ENCODE results near the gene BRINP3.

Gene BRINP3

DNA sequence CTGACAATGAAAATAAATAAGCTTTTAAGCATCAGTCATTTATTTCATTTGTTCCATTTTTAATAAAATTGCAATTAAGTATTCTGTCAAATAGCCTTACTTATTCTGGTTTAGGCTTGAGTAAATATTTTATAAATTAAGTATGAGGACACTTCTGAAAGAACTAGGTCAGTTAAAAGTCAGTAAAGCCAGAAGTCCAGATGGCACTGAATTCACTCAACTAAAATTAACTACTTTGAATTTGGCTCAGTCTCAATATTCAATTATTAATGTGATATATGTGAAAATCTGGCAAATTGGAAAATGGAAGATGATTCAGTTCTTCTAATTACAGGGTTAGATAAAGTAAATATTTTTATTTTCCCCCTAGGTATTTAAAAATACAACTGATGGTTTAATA, 174.2 kb downstream of the BRINP3 start:
- DNase-seq: no peak

DNA sequence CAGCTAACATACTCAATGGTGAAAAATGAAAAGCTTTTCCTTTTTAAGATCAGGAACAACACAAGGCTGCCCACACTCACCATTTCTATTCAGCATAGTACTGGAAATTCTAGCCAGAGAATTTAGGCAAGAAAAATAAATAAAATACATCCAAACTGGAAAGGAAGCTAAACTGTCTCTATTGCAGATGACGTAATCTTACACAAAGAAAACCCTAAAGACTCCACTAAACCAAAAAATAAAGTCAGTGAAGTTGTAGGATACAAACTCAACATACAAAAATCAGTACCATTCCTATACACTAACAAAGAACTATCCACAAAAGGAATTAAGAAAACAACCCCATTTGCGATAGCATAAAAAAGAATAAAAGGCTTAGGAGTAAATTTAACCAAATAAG, 181.2 kb downstream of the BRINP3 start:
- no peak for DNase-seq

DNA sequence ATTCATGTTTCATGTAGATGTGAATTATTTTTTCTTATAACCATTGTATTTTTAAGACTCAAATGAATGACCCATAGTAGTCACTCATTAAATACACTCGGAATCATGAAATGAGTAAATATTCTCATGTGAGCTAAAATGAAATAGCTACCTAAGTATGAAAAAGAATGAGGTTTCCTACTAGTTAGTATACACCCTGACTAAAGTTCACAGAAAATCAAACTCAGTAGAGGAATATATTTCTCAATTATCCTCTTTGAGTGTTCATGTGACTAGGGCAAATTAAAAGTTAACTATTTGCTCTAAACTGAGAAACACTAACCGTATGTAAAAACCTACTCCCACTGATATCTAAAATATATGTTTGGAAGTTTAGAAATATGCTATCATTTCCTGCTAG, 187.8 kb downstream of the BRINP3 start:
- no peak for DNase-seq

DNA sequence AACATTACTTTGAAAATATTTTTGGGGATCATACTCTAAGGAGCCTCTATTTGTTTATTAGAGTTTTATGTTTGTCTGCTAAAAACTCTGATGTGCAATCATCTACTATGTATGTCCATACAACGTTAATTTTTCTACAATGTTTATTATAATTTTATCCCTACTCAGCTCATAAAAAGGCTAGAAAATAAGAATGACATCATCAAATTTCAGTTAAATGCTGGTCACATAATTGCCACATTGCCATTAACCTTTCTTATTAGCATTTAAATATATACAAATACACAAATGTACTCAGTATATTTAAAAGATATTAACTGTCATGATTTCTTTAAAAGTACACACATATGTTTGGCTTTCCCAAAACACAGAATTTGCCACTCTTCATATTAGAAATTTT, 191.6 kb downstream of the BRINP3 start:
- no peak for DNase-seq

DNA sequence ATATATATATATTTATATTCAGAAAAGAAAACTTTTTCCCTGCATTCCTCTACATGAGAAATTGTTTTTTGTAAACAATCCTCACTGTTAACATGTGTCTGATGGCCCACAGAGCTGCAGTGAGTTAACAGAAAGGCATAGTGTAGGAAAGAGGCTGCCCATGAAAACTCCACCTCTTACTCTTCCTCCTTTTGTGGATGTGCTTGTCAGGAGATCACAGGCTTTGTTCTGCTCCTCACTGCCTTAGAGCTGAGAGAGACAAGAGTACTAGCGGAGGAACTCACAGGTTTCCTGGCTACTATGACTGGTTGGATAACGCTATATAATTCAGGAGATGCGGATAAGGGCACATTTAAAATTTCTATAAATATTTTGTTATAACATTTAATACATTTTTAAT, 200.6 kb downstream of the BRINP3 start:
- no peak for DNase-seq

DNA sequence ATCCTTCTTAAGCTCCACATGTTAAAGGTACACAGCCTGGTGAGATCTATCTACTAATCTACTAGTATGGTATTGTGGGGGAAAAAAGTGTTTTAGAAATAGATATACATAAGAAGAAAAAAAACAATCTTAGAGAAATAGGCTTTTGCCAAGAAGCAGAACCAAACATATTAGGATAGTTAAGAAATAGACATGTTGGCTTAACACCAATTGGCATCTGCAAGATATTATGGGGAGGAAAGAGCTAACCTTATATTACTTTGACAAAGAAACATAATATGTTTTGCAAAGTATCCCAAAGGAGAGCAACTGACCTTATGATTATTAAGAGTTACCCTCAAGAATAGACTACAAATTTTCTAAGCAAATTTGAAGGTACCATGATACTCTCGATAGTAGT, 202.9 kb downstream of the BRINP3 start:
- no peak for DNase-seq

DNA sequence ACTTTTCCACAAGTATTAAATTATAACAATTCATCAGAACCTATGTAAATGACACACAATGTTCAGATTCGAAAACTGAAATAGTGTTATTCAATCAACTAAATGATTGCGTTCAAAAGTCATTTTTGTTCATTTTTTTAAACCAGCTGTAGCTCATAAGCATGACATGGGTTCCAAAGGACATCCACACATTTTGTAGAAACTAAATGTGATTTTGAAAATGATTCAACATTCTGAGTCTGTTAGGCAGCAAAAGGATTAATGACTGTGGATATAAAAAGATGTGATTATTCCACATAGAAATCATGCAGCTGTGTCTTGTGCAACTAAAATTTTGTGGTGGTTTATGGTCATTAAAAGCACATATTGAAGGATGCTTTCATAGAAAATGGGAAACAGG, 204.5 kb downstream of the BRINP3 start:
- DNase-seq: no peak

DNA sequence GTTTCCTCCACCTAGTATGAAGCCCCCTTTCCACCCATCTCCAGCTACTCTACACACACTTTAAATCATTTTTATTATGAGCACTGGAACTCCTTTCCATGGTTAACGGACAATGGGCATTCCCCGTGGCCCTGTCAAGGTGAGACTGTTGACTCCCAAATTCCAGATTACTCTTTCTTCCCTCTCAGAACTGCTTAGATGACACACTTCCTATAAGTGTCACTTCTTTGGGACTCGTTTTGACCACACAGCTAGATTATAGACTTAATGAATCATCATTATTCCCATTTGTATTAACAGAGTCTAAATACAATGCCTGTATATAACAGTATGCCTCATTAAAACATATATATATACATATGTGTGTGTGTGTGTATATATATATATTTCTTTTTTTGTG, 215.1 kb downstream of the BRINP3 start:
- no peak for DNase-seq

DNA sequence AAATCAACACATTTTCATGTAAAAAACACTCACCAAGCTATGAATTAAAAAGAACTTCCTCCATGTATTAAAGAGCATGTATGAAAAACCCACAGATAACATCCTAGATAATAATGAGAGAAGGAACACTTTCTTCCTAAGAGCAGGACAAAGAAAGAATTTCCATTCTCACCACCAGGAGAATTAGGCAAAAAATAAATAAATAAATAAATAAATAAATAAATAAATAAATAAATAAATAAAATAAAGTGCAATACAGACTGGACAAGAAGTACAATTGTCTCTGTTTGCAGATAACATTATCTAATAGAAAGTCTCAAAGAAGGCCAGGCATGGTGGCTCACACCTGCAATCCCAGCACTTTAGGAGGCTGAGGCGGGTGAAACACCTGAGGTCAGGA, 218.2 kb downstream of the BRINP3 start:
- DNase-seq: no peak

DNA sequence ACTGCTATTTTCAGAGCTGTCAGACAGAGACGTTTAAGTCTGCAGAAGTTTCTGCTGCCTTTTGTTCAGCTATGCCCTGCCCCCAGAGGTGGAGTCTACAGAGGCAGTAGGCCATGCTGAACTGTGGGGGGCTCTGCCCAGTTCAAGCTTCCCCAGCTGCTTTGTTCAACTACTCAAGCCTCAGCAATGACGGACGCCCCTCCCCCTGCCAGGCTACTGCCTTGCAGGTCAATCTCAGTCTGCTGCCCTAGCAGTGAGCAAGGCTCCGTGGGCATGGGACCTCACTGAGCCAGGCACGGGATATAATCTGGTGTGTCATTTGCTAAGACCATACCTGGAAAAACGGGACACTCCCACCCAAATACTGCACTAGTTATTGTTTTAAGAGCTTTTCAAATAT, 219.7 kb downstream of the BRINP3 start:
- no peak for DNase-seq

DNA sequence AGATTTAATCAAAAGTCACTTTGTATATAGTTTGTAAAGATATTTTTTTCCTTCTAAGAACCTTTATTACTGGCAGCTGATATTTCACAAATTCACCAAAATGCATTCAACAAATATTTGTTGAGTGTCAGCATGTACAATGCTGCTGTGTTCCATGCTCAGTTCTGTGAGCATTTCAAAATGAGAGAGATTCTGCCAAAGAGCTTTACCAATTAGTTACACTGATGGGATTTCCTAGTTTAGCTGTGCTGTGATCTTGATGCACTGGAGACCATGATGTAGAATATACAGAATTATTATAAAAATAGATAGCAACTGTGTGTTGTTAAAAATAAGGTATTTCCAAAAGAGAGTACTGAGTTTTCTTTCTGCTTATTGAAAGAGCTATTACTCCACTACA, 225.6 kb downstream of the BRINP3 start:
- no peak for DNase-seq

DNA sequence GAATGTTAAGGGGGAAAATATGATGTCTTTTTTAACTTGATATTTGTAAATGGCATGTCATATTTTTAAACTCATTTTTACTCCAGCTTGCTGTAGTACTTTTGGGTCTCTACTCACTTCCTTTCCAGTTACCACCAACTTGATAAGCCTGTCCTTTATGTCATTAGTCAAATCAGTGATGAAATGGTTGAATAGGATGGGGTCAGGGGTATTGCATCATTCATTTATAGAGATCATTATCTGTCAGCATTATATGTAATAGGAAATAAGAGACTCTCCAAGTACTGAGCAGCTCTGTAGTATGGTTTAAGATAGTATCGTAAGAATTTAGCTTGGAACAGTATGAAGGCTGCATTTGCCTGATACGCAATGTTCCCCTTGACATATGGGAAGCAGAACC, 227.3 kb downstream of the BRINP3 start:
- no peak for DNase-seq

DNA sequence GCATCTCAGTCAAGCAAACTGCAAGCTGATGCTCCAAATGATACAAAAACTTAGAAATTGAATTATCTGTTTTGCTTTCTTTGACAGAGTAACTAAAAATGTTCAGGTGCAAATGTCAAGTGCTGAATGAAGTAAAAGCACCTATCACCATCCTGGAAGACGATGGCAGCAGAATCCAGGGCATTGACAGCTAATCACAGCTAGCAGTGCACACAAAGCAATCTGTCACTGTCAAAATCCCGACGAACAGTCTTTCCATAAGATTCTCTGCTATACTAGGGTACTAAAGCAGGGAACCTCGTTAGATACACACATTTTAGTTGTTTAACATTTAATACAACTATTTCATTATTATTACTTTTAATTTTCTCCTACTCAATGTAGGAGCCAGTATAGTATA, 233.3 kb downstream of the BRINP3 start:
- DNase-seq: no peak

DNA sequence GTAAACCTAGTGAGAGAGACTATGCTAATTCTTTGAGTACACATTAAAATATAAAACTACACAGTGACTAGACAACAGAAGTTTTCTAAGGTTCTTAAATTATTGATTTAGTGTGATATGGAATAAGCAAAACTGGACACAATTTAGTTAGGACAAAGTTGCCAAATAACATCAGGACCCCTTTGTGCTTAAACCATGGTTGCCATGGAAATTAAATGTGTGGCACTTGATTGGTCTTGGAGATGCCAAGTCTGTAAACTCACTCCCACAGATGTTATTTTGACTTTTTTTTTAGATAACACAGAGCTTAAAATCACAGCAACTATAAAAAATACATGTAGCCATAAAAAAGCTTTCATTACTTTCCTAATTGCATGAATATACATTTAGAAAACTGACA, 234.6 kb downstream of the BRINP3 start:
- DNase-seq: no peak

DNA sequence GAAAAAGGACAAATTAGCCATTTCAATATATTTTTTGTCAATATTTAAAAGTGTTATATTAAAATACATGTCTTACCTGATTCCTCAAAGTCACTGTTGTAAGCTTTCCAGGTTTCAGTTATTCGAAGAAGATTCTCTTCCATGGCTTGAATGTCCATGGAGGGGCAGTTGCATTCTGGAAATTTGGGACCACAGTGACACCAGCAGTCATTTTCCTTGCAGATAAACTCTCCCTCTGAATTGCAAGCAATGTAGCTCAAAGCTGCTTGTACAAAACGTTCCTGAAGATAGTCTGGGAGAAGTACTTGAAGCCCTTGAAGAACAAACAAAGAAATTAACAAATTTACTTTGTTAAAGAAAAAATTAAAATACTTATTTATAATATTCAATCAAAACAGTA, 251.7 kb downstream of the BRINP3 start:
- no peak for DNase-seq

DNA sequence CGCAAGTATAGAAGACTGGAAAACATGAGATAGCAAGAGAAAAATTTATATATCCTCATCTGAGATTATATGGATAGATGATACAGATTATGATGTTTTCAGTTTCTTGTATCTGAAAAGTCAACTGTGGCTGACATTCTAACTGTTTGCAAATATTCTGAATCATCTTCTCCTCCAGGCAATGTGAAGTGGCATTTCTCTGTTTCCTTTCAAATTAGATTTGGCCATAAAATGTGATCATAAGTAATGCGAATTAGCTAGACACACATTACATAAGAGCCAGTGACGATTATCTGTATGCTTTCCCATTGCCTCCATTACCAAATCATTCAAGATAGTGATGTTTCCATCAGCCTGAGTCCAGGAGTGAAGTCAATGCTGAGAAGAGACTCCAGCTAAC, 265.2 kb downstream of the BRINP3 start:
- DNase-seq: no peak

DNA sequence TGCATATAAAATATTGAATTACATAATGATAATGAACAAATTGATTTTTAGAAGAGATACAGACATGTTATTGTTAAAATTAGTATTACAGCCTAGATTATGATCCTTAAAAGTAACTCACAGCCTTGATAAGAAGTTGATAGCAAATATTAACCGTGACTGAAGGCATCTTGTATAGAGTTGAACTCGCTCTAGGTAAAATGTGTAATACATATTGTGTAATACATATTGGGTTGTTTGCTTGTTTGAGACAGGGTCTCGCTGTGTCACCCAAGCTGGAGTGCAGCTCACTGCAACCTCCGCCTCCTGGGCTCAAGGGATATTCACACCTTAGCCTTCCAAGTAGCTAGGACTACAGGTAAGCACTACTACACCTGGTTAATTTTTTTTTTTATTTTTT, 269.9 kb downstream of the BRINP3 start:
- DNase-seq: no peak

DNA sequence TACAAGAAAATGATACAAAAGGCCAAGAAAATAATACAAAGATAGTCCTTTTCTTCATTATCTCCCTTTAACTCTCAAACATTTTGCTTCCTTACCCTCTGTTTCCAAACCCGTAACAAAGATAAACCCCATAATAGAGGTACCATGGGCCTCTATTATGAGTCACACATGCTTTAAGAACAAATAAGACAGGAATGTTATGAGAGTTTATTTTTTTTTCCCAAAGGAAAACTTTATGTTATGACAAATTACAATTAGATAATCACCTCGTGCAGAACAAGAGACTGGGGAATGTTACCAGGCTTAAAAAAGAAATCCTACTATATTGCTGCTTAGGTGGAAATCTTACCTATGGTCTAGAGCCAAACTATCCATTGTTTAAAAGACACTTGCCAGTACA, 272.0 kb downstream of the BRINP3 start:
- no peak for DNase-seq

DNA sequence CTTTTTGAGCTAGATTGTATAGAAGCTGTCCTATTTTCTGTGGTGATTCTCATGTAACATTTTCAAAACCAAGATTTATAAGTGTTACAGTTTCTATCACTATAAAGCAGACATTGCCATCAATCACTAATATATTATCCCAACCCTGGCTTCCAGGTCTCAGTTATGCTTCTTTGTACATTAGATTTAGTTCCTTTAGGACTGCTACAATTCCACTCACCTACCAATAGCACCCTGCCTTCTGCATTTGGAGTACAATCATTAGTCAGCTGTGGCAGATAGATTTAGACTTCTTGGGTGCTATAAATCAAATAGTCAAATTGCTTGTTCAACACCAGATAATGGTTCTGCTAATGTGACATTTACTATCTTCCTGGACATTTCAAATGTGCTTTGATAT, 281.6 kb downstream of the BRINP3 start:
- DNase-seq: no peak

DNA sequence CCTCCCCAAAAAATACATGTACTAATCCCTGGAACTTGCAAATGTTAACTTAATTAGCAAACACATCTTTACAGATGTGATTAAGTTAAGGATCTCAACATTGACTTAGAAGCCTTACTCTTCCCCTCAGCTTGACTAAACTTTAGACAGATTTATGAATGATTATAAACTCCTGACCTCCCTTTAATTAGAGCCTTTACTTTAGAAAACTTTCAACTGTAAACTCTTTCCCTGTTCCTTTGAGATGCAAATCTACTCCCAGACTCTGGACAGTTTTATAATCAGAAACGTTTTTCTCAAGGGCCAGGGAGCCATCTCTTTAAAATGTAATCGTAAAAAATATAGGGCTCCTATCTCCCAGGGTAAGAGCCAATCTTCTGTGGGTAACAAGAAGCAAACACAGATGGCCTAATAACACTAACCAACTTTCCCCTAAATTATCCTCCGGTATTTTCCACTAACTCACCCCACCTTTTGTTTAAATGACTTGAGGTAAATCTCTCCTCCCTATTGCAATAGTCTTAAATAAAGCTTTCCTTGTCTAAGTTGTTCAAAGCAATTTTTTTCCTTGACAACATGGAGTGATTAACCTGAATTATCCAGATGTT, 284.1 kb downstream of the BRINP3 start:
- DNase-seq: no peak

DNA sequence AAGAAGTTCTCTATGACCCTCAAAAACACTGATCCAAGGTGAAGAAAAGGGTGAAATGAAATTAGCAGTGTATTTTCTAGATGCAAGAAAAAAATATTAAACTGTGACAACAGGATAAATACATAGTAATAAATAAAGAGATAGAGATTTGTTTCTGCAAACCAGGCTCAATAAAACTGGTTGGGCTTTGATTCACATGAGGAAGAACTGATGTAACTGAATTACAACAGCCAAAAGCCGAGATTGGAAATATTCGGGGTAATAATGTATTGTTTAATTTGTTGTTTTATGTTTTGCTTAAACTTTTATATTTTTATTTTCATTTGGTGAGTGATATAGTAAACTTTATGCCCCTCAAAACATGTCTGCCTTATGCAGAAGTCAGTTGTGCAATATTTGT, 285.0 kb downstream of the BRINP3 start:
- no peak for DNase-seq

DNA sequence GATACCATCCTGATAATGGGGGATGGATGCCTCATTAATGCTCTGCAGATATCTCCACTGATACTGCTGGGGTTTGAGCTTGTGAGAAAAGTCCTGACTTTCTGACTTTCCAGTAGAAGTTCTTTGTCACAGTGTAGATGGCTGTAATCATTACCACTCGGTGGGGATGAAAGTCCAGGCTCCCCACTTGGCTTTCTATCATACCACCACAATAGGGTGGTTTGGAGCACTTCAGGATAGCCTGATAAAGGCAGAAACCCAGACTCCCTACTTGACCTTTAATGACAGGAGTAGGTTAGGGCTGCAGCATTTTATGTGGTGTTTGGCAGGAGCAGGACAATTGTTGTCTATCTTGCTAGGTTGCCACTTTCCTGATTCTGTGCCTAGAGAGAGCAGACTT, 294.1 kb downstream of the BRINP3 start:
- DNase-seq: no peak

DNA sequence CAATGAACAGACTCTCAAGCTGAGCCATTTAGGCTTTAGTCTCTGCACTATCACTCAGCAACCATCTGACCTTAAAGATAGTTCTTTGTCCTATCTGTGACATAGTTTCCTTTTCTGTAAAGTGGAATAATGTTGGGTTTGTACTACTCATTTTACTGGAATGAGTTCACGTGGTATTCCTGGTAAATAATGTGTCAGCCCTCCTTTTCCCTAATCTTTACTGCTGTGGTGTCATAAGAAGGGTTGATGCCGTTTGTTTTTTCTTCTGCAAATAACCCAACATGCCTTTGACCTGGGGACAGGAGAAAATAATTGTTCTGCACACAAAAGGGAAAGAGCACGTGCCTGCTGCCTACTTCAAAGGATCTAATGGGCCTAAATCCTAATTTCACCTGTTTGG, 297.8 kb downstream of the BRINP3 start:
- no peak for DNase-seq

DNA sequence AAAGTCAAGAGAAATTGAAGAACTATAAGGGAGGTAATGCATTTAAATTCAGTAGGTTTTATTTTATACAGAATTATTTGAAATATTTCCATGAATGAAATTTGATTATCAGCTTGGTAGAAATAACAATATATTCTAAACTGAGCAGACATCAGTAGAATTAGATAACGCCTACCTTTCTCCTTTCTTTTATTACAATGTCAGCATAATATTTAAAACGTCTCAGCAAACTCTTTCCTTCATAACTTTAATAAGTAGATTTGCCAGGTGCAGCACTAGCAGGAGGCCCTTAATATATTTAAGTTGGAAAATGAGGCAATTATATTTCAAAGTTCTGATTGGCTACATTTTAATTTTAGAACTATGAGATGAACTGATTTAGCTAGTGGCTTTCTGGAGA, 298.8 kb downstream of the BRINP3 start:
- no peak for DNase-seq

DNA sequence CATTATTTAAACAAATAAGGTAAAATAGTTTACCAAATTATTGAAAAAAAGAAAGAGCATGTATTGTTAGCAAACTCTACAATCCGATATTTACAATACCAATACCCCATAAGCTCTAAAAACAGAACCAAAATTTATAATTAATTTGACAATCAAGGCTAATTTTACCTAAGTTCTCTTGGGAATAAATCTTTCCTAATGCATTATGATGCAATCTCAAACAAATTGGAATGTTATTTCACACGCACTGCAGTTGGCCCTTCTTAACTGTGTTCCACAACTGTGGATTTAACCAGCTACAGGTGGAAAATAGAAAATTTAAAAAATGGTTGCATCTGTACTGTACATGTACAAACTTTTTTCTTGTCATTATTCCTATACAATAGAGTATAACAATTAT, 300.1 kb downstream of the BRINP3 start:
- no peak for DNase-seq

DNA sequence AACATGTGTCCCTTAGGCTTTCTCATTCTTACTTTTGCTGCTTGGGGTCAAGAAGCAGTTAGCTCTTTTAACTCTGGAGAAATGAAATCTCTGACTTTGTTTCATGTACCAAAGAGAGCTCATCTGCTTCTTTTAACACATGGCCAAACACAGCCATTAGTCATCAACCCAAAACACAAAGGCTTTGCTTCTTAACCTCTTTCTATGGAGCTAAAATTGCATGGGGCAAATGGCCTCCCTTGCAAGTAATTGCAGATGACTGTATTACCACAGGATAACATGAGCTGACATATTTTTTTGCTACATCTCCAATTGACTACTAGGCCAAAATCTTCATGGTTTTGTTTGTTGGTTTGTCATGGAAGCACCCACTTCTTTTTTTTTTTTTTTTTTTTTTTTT, 300.9 kb downstream of the BRINP3 start:
- no peak for DNase-seq

Measured in cortex of kidney (tissue), 1 donor.